ENCODE results near the gene ADNP2.

DNA sequence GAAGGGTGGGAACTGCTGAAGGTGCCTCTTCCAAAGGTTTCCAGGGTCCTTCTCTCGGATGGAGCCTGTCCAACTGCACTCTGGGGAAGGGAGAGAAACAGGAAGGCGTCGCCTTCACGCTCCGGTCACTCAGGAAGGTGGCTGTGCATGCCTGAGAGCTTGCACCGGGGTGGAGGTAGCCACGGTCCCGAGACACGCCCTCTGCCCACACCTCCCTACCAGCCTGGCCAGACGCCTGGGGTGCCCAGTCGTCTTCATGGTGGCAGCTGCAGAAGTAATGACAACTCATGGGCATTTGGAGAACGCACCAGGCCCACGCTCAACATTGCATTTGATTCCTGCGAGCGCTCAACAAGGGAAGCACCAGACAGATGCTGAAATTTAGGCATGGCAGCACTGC lies 59.9 kb downstream of the ADNP2 start:
- TF ChIP-seq, protein P1, sequence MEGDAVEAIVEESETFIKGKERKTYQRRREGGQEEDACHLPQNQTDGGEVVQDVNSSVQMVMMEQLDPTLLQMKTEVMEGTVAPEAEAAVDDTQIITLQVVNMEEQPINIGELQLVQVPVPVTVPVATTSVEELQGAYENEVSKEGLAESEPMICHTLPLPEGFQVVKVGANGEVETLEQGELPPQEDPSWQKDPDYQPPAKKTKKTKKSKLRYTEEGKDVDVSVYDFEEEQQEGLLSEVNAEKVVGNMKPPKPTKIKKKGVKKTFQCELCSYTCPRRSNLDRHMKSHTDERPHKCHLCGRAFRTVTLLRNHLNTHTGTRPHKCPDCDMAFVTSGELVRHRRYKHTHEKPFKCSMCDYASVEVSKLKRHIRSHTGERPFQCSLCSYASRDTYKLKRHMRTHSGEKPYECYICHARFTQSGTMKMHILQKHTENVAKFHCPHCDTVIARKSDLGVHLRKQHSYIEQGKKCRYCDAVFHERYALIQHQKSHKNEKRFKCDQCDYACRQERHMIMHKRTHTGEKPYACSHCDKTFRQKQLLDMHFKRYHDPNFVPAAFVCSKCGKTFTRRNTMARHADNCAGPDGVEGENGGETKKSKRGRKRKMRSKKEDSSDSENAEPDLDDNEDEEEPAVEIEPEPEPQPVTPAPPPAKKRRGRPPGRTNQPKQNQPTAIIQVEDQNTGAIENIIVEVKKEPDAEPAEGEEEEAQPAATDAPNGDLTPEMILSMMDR (IDR thresholded peaks at IDR 0.05) = no peak
- TF ChIP-seq POLR2A (IDR thresholded peaks at IDR 0.05) = peak in 1 of 2 donors; percentile 20
